HG03439 (cell line): ENCODE measurements around the gene XKR3.
"Not testable (repeated sequence)": the region's sequence is repeated elsewhere in the genome, so short reads cannot be mapped to it uniquely, and the experiment has no call there.

Experiments
- ATAC-seq: cut with Tn5 transposase; IDR thresholded peaks from one replicate; pipeline ENCODE4 v1.9.1; 2021; ENCODE audit warnings: mild to moderate bottlenecking, moderate library complexity; ENCODE audit not compliant: unreplicated experiment

XKR3 gene

GRCh38 chr22:16806401-16806800 lies 18.8 kb downstream of the XKR3 start:
- ATAC-seq, result no peak

GRCh38 chr22:16804882-16805281 lies 20.3 kb downstream of the XKR3 start:
- ATAC-seq, result no peak

GRCh38 chr22:16803255-16803917 lies 21.8 kb downstream of the XKR3 start:
- no peak for ATAC-seq

- no peak for ATAC-seq
Observed at GRCh38 chr22:16801571-16801970, 23.6 kb downstream of the XKR3 start.

GRCh38 chr22:16801088-16801487 lies 24.1 kb downstream of the XKR3 start:
- no peak for ATAC-seq

- no peak for ATAC-seq
Observed at GRCh38 chr22:16800358-16800757, 24.9 kb downstream of the XKR3 start.

GRCh38 chr22:16795504-16795903 lies 29.7 kb downstream of the XKR3 start:
- not testable (repeated sequence) for ATAC-seq

- ATAC-seq, result no peak
Observed at GRCh38 chr22:16793831-16794230, 31.4 kb downstream of the XKR3 start.

GRCh38 chr22:16789860-16790493 lies 35.2 kb downstream of the XKR3 start:
- ATAC-seq, result no peak

- no peak for ATAC-seq
Observed at GRCh38 chr22:16783930-16784354, 41.3 kb downstream of the XKR3 start.

GRCh38 chr22:16783453-16783852 lies 41.8 kb downstream of the XKR3 start:
- ATAC-seq, result no peak

GRCh38 chr22:16781764-16782329 lies 43.4 kb downstream of the XKR3 start:
- no peak for ATAC-seq

- no peak for ATAC-seq
Observed at GRCh38 chr22:16781074-16781763, 44.0 kb downstream of the XKR3 start.

GRCh38 chr22:16777284-16777924 lies 47.8 kb downstream of the XKR3 start:
- ATAC-seq, result no peak

- no peak for ATAC-seq
Observed at GRCh38 chr22:16776080-16776479, 49.1 kb downstream of the XKR3 start.

- ATAC-seq, result no peak
Observed at GRCh38 chr22:16774911-16775500, 50.2 kb downstream of the XKR3 start.

- ATAC-seq, result not testable (repeated sequence)
Observed at GRCh38 chr22:16771569-16771968, 53.6 kb downstream of the XKR3 start.

GRCh38 chr22:16767927-16768326 lies 57.3 kb downstream of the XKR3 start:
- not testable (repeated sequence) for ATAC-seq

GRCh38 chr22:16762224-16762623 lies 63.0 kb downstream of the XKR3 start:
- not testable (repeated sequence) for ATAC-seq

GRCh38 chr22:16760416-16760815 lies 64.8 kb downstream of the XKR3 start:
- not testable (repeated sequence) for ATAC-seq

GRCh38 chr22:16749282-16749681 lies 75.9 kb downstream of the XKR3 start:
- not testable (repeated sequence) for ATAC-seq
